ENCODE data around the gene SUPT7L.

SUPT7L gene

GRCh38 chr2:27663285-27664153 is at the start of gene SUPT7L, which contains the start of gene SLC4A1AP:
SUPT7L (minus strand) TSS chr2:27663614; CDS start chr2:27662192, 1,422 bp downstream.
SLC4A1AP (plus strand) TSS chr2:27663889; CDS start chr2:27663915, 26 bp downstream.
- peak; percentile 18 to 51 for DNase-seq (ENCODE audit: low read depth in 2 of 2)

DNA sequence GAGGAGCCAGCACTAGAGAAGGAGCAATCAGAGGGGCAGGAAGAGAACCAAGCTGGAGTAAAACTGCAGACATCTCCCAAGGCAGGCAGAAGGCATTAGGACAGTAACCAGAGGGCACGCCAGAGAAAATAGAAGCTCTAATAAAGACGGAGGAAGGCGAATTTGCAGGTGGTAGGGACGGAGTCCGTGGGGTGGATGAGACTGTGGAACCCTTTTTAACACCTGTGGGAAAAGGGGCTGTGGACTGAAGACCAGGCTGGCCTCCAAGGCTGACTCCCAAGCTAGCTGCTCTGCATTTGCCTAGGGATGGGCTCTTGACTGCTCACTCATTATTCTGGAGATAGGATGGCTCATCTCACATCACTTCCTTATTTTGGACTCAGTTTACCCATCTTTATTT is 49.8 kb upstream of the SUPT7L start:
- DNase-seq (ENCODE audit: low read depth in 2 of 2): no peak

DNA sequence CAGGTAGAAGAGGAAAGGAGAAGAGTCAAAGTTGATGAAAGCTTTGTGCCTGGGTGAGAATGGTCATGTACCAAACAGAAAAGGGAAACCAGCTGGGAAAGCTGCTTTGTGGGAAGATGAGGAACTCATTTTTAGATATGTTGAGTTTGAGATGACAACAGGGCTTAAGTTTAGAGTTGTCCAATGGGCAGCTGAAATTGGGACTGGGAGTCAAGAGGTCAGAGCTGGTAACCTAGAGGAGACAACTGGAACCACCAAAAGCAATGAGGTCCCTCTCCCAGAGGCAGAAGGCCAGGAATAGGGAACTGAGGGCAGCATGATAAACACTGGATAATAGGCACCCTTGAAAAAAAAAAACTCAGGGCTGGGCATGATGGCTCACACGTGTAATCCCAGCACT is 49.1 kb upstream of the SUPT7L start:
- DNase-seq (ENCODE audit: low read depth in 2 of 2): no peak

GRCh38 chr2:27711804-27712203 is 48.4 kb upstream of the SUPT7L start:
- DNase-seq (ENCODE audit: low read depth in 2 of 2): no peak

DNA sequence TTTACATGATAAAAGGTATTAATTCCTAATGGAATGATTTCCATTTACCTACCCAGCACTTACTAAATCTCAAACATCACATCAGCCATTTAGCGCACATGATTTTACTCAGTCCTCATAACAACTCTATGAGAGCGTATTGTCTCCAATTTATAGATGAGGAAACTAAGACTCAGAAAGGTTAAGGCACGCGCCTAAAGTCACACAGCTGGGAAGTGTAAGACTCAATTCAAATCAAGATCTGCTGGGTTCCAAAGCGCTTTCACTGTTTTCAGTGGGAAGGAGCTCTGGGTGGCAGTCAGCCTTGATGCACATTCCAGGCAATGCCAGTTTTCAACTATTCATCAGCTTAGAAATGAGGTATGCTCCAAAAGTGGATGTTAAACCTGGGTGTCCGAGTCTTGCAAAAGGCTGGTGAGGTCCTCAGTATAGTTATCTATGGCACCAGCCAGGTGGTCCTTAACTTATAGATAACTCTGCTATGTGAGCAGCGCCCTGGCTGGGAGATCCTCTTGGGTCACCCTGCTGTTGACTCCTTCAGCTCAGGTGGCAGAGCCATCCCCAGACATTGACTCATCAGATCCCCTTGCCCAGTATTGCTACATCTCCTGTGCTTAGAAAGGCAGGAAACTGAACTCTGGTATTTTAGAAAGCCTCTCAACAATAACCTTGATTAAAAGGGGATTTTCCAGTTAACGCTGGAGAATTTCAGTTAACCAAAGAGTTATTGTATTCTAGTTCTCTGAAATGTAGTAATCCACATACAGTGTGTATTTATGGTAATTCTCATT is 47.4 kb upstream of the SUPT7L start:
- no peak for DNase-seq (ENCODE audit: low read depth in 2 of 2)

GRCh38 chr2:27709960-27710575 is 46.7 kb upstream of the SUPT7L start:
- no peak for DNase-seq (ENCODE audit: low read depth in 2 of 2)

DNA sequence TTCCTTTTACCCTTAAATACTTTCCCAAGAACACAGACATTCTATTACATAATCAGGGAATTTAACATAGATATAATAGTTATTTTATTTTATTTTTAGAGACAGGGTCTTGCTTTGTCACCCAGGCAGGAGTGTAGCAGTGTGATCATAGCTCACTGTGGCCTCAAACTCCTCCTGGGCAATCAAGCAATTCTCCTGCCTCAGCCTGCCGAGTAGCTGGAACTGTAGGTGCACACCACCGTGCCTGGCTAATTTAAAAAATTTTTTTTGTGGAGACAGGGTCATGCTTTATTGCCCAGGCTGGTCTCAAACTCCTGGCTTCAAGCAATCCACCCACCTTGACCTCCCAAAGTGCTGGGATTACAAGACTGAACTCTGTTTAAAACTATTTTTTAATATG is 45.9 kb upstream of the SUPT7L start:
- DNase-seq (ENCODE audit: low read depth in 2 of 2): no peak

GRCh38 chr2:27708666-27709065 is 45.3 kb upstream of the SUPT7L start:
- DNase-seq (ENCODE audit: low read depth in 2 of 2): no peak

DNA sequence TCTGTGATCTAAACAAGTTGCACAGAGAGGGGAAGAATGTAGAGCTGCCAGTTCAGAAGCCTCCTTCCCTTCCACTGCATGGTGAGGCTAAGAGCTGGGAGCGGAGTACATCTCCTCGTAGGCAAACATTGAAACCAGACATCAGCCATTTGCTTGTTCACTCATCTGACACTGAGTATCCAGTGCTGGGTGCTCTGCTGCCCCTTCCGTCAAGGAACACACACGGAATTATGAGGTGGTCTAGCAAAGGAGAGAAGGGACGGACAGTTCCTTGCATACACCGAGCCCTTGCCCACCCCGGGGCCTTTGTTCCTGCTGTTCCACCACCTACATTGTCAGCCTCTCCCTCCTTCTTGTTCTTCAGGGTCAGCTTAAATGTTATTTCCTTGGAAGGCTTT is 44.8 kb upstream of the SUPT7L start:
- DNase-seq (ENCODE audit: low read depth in 2 of 2): no peak

- no peak for DNase-seq (ENCODE audit: low read depth in 2 of 2)
Measured at GRCh38 chr2:27707462-27708256, 44.2 kb upstream of the SUPT7L start.

DNA sequence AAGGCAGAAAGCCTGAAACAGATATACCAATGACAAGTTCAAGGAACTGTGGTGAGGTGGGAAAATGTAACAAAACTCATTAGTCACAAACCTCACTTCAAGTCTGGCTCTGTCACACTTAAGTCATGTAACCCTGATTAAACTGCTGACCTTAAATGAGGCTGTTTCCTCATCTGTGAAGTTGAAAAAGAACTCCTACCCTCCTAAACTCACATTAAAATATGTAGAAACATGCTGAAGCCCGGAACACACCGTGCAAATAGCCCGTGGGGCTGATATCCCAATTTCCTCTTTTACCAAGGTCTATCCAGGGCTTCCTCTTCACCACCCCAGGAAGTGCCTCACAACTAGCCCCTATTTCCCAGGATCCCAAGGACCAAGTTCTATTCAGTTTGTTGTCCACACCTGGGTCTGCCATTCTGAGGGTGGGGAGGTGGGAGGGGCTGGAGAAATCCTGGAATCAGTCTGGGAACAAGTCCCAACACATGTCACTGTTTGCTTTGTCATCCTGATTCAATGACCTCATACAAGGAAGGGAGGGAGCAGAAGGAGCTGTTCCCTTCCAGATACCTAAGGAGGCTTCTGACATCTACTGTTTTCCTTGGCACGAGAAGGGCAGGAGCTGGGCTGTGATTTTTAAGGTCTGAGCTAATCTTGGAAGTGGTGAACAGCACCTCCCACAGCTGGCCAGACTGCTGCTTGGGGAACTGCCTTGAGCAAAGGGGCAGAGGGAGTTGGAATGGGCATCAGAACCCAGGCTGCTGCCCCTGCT is 42.6 kb upstream of the SUPT7L start:
- DNase-seq (ENCODE audit: low read depth in 2 of 2): no peak

DNA sequence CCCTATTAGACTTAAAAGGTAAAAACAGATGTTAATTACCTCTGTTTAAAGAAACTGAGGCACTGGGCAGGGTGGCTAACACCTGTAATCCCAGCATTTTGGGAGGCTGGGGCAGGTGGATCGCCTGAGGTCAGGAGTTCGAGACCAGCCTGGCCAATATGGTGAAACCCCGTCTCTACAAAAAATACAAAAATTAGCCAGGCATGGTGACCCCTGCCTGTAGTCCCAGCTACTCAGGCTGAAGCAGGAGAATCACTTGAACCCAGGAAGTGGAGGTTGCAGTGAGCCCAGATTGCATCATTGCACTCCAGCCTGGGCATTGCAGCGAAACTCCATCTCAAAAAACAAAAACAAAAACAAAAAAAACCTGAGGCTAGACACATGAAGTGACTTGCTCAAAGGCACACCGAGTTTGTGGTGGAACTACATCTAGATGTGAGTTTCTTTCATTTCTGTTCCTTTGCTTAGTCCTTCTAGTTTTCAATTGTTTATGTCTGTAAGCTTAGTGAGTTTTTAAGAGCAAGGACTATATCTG is 41.0 kb upstream of the SUPT7L start:
- DNase-seq (ENCODE audit: low read depth in 2 of 2): no peak

GRCh38 chr2:27703638-27704341 is 40.4 kb upstream of the SUPT7L start:
- peak; percentile 68 to 74 for DNase-seq (ENCODE audit: low read depth in 2 of 2)

DNA sequence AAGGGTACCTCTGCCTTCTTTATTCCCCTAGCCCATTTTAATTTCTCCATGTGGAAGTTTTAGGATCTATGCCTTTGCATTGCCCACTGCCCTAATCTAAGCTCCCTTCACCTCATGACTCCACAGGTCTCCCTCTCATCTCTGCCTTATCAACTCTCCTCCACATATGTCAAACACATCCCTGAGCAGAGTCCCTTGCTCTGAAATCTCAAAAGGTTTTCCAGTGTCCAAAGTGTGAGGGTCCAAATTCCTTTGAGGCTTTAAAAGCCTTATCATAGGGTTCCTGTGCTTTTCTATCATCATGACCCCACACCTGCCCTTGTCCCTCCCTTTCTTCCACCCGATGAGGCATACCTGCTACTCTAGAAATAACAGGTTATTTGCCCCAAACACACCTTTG is 38.9 kb upstream of the SUPT7L start:
- no peak for DNase-seq (ENCODE audit: low read depth in 2 of 2)

DNA sequence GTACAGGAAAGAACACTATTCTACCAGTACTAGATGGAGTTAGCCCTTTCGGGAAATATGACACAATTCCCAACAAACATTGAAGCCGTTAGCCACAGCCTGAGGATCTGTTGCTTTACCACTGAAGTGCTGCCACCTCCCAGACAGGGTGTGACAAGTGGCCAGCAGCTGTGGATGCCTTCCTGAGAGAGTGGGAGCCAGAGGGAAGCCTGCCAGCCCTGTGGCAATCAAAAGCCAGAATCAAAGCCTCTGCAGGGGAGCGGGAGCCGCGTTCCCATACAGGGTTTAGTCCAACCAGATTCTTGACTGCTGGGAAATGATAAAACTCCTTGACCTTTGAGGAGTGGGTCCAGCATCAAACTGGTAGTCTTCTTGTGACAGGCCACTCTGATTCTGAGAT is 38.3 kb upstream of the SUPT7L start:
- DNase-seq (ENCODE audit: low read depth in 2 of 2): no peak

DNA sequence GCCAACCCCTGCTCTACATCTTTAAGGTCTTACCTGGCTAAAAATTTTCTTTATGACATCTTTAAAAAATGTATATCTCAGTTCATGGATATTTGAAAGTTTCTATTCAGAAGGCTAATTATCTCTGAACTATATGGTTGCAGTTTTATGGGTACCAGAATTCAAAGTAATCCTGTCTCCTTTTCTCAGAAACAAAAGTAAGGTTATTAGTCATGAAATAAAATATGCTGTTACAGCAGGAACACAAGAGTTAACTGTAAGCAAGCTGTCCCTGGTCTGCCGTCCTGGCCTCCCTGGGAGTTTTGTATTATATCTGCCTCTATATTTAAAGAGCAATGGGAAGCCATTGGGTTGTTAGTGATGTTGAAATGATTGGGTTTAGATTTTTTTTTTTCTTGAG is 34.2 kb upstream of the SUPT7L start:
- DNase-seq (ENCODE audit: low read depth in 2 of 2): no peak

DNA sequence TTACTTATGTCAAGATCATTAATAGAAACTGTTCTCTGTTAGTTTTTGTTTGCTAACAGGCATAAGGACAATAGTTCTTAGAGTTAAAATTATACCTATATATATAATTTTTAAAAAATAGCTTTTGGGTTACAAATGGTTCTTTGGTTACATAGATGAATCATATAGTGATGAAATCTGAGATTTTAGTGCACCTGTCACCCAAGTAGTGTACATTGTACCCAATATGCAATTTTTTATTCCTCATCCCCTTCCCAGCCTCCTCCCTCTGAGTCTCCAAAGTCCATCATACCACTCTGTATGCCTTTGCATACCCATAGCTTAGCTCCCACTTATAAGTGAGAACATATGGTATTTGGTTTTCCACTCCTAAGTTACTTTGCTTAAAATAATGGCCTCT is 26.6 kb upstream of the SUPT7L start:
- no peak for DNase-seq (ENCODE audit: low read depth in 2 of 2)

DNA sequence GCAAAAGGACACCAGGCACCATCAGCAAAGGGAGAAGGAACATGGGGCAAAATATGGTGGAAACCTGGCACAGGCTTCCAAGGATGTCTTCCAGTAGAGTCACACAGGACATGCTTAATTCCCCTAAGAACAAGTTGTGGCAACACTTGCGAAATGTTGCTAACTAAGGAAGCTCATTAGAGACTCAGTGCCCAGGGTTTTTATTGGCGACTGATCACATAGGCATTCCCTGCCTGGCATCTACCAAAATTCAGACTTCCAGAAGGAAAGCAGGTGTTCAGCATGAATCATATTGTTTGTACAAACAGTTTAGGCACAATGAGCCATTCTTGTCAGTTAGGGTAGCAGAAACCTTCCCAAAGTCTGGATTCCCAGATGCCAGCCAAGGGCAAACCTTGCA is 26.0 kb upstream of the SUPT7L start:
- no peak for DNase-seq (ENCODE audit: low read depth in 2 of 2)

GRCh38 chr2:27687232-27687631 is 23.8 kb upstream of the SUPT7L start:
- no peak for DNase-seq (ENCODE audit: low read depth in 2 of 2)

DNA sequence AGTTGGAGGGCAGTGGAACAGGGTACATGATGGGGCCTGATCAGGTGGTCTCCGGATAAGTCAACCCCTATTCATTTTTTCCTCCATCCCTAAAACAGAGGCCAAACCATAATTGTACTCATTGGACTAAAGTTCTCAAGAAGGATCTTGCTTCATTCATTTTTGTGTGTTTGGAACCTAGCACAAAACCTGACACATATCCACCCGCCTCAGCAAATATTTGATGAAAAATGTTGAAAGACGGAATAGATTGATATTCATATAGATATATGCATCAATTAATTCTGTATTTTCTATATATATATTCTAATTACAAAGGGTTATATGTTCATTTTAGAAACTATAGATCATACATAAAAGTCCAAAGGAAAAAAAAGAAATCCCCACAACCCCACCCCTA is 22.2 kb upstream of the SUPT7L start:
- DNase-seq (ENCODE audit: low read depth in 2 of 2): no peak
